NCI-H1417 (cell line): ENCODE measurements around the gene KIAA1755.
A peak's percentile ranks its signal among the peaks of the same experiment; 100 is the strongest.

Experiments used
- DNase-seq, 3 experiments: peaks; one replicate each; lab custom pipeline; 2025; lab: John Stamatoyannopoulos, UW

The KIAA1755 gene

DNA sequence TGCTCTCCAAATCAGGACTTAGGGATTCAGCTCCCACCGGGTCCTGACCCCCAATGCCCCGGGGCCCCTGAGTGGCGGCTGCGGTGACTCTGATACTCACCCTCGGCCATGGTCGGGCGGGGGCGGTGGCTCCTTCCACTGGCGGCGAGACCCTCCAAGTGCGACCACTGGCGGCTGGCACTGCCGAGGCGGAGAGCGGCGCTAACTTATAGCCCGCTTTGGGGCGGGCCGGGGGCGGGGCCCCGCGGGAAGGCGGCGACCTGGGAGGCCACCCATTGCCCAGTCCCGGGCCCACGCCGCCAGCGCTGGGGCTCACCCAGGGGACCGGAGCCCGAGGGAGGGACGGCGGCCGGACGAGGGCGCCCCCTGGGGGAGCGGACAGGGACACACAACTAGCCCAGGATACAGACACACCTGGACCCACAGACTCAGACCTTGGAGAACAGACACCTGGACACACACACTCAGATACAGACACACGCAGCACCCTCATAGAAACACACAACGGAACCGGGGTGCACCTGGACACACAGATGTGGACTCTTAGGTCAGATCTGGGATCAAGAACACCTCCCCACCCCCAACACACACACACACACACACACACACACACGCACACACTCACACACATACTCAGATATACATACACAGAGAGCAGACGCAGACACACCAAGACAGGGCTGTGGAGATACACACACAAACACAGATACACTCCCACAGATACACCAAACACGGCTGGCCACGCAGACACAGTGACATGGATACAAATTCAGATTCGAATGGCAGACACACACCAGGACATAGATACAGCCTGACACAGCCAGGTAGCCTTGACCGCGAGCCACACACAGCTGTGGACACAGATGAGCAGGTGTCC, 95.2 kb downstream of the KIAA1755 start, which contains the start of gene TGM2:
TSS of gene TGM2 (minus strand) at position 182 of the 877 bp plus-strand sequence. CDS start at position 110, 72 bp downstream.
- DNase-seq, result peak; percentile 8 to 51 (median 21)

DNA sequence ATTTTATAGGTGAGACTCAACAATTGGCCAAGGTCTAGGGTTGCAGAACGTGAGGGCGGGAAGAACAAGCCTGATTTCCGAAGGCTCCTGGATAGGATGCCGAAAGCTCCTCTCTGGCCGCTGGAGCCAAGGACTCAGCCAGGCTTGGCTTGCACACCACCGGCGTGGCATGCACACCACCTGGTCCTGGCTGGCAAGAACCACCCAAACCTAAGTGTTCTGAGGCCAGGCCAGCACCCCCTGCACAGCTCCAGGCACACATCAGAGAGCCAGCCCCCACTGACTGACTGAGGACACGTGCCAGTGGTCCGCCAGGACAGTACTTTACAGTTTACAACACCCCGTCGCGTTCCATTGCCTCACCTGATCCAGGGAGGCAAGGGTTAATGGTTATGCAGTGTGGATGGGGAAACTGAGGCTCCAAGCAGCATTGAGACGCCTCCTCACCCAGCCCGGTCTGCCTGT, 95.9 kb downstream of the KIAA1755 start:
- no peak for DNase-seq

DNA sequence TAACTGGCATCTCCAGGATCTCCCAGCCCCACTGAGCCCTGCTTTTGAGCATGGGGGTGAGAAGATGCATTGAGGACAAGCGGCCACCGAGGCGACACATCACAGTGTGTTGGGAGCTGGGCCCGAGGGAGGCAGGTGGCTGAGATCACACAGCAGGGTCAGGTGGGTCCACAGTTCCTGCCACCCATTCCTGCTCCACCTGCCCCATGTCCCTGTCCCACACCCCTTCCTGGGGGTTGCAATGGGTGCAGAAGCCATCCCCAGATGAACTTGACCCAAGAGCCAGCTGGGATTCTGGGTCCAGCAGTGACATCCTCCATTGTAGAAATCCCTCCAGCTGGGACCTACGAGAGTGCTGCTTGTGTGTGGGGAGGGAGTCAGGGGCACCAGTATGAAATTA, 96.5 kb downstream of the KIAA1755 start:
- no peak for DNase-seq

DNA sequence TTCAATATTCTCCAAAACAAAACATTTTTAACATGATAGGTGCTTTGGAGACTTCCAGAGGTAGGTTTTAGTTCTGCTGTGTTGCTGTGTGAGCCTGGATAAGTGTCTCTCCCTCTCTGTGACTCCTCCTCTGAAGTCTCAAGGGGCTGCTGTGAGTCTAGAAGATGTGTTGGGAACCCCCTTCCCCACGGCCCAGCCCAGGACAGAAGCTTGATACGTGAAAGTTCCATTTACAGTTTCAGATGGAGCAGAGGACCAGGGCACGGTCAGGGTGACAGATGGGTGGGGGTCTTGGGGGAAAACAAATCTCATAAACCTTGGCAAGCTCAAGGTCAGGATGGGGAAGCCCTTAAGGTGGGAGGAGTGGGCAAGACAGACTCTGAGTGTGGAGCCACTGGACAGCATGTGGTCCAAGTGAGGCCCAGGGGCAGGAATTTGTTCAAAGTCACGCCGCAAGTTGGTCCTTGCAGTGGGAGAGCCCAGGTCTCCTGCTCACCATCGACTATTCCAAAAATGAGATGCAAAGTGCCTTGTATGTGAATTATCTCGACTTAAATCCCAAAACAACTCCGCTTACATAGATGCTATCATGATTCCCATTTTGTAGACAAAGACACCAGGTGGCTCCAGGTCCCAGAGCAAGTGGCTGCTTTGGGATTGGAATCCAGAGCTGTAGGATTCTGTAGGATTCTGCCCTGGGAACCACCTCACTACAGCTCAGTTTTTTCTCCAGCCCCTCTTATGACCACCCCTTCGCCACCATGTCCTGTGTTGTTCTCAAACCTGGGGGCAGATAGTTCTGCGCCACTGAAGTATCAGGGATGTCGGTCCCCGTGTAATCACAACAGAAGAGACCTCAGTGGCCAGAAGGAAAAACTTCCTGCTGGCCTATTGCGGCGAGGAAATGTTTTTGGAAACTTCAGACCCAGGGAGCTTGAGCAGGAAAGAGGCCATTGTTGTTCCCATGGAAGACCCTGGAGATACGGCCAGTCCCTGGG, 97.4 kb downstream of the KIAA1755 start:
- no peak for DNase-seq

DNA sequence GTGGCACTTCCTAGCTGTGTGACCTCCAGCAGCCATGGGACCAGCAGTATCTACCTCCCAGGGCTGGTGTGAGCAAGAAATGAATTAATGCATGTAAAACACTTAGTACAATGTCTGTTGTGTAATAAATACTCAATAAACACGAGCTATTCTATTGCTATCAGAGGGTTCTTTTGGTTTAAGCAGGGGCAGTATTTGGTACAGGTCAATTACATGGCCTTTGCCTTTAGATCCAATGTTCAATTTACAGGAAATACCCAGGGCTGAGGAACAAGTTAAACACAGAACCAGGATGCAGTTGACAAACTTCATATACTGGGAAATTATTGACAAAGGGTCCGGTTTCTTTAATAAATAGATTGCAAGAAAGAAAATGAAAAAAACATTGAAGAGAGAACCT, 98.4 kb downstream of the KIAA1755 start:
- no peak for DNase-seq

DNA sequence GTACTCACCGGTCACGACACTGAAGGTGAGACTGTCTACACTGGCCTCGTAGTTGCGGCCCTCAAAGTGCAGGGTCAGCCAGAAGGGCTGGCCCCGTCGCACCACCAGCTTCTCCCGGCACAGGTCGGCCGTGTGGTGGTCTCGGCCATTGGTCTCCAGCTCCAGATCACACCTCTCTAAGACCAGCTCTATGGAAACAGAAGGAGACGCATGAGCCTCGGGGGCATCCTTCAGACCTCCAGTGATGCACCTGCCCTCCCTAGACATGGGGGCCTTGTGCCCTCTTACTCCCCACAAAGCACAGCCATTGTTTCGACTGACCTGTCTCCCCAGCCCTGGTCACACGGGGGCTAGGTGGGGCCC, 99.1 kb downstream of the KIAA1755 start:
- DNase-seq, result no peak
